Stimulated activated CD8-positive, alpha-beta memory T cell treated with anti-CD3 and anti-CD28 coated beads, Interleukin-4, amount 100 ng/mL, for 24 hours (primary cell): ENCODE results near the gene HOXD10.

Source experiments
- DNase-seq: peaks from one replicate; pipeline ENCODE4 v3.0.0-alpha.2; 2020; ENCODE audit warnings: low read depth

Gene HOXD10

DNA sequence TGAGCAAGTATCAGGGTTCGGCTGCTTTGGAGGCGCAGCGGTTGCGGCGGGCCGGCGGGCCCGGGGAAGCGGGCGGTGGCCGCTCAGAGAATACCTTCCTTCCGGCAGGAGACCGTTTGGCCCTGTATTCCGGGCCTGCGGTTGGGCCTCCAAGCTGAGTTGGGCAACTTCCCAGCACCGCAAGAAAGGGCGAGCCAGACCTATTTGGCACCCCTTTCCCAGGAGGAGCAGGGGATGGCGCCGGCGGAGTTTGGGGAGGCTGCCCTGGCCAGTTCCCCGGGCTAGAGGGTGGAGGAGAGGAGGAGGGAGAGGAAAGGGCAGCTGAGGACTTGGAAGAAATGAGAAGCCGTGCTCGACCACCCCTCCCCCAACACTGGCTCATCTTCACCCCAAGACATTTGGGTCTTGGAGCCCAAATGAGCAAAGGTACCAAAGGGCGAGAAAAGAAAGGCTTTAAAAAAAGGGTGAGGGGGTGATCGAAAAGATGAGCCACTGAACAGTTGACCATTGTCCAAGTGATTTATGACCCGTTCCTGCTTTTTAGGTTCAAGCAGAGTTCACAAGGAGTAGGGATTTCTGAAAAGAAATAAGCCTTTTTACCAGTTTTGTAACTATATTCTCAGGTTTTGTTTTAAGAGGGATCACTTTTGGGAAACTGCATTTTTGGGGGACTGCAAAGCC is 48.9 kb downstream of the HOXD10 start:
- no peak for DNase-seq

- DNase-seq: no peak
These were observed 49.7 kb downstream of the HOXD10 start for GRCh38 chr2:176166272-176166671.

GRCh38 chr2:176167398-176167797 is 50.8 kb downstream of the HOXD10 start:
- no peak for DNase-seq

GRCh38 chr2:176169181-176169580 is 52.6 kb downstream of the HOXD10 start:
- DNase-seq: no peak
